Hematopoietic multipotent progenitor cell treated with erythropoietin and hydrocortisone succinate and interleukin-3 and kit ligand, for 6 days (in vitro differentiated cells): ENCODE measurements around the gene ECT2.
"Not testable (repeated sequence)": the region's sequence is repeated elsewhere in the genome, so short reads cannot be mapped to it uniquely, and the experiment has no call there.

Source experiments
- DNase-seq: peaks from one replicate; pipeline ENCODE4 v3.0.0-alpha.2; 2015

The ECT2 gene

GRCh38 chr3:172750368-172751174 lies at the start of gene ECT2:
ECT2 (plus strand) TSS chr3:172750726; CDS start chr3:172754531, 3,805 bp downstream.
- peak; percentile 100 for DNase-seq

- peak; percentile 61 for DNase-seq
Measured at GRCh38 chr3:172700936-172701455, 49.5 kb upstream of the ECT2 start.

- no peak for DNase-seq
Measured at GRCh38 chr3:172701751-172702150, 48.8 kb upstream of the ECT2 start.

GRCh38 chr3:172702256-172702655 lies 48.3 kb upstream of the ECT2 start:
- peak; percentile 77 for DNase-seq

- DNase-seq, result not testable (repeated sequence)
Measured at GRCh38 chr3:172702731-172703130, 47.8 kb upstream of the ECT2 start.

- peak; percentile 37 for DNase-seq
Measured at GRCh38 chr3:172704001-172704400, 46.5 kb upstream of the ECT2 start.

GRCh38 chr3:172705170-172705569 lies 45.4 kb upstream of the ECT2 start:
- peak; percentile 93 for DNase-seq

- no peak for DNase-seq
Measured at GRCh38 chr3:172707030-172707429, 43.5 kb upstream of the ECT2 start.

GRCh38 chr3:172707967-172708366 lies 42.6 kb upstream of the ECT2 start:
- no peak for DNase-seq

GRCh38 chr3:172708921-172709773 lies 41.4 kb upstream of the ECT2 start:
- DNase-seq, result no peak

- peak; percentile 56 for DNase-seq
Measured at GRCh38 chr3:172709774-172710663, 40.5 kb upstream of the ECT2 start.

- peak; percentile 98 for DNase-seq
Measured at GRCh38 chr3:172710664-172711453, 39.7 kb upstream of the ECT2 start, which contains the start of gene NCEH1. NCEH1 (minus strand) TSS chr3:172711067; CDS start chr3:172710984, 83 bp downstream.

GRCh38 chr3:172711454-172711795 lies 39.1 kb upstream of the ECT2 start:
- no peak for DNase-seq

GRCh38 chr3:172713316-172713715 lies 37.2 kb upstream of the ECT2 start:
- no peak for DNase-seq

GRCh38 chr3:172716476-172716875 lies 34.0 kb upstream of the ECT2 start:
- DNase-seq, result peak; percentile 65

GRCh38 chr3:172717493-172718088 lies 32.9 kb upstream of the ECT2 start:
- peak; percentile 44 for DNase-seq

GRCh38 chr3:172722536-172723040 lies 27.9 kb upstream of the ECT2 start:
- DNase-seq, result not testable (repeated sequence)

- DNase-seq, result no peak
Measured at GRCh38 chr3:172726380-172726779, 24.1 kb upstream of the ECT2 start.

- DNase-seq, result no peak
Measured at GRCh38 chr3:172735014-172735413, 15.5 kb upstream of the ECT2 start.

- no peak for DNase-seq
Measured at GRCh38 chr3:172739462-172739861, 11.1 kb upstream of the ECT2 start.

- no peak for DNase-seq
Measured at GRCh38 chr3:172746475-172746874, 4.1 kb upstream of the ECT2 start.
